ENCODE results near the gene SAMHD1. TPM values are rescaled to one million over a fixed set of nuclear protein-coding genes. Genes with fewer than 3 reads are reported as not detected.

The SAMHD1 gene
- total RNA-seq, 3 donors from 2014 or later, result 146 to 380 (median 311) TPM

Other genes with a start within 250 kb of the SAMHD1 start
- 10 to 100 TPM; 18.7 to 24.7 (median 22.9) TPM for gene NDRG3, start 205.6 kb downstream of the SAMHD1 start, total RNA-seq
- gene DSN1, start 177.9 kb downstream of the SAMHD1 start, total RNA-seq, result 10 to 100 TPM in 2 of 3 donors, 1 to 10 TPM in 1; 6.9 to 13.1 (median 11.9) TPM
- gene TLDC2, start 75.6 kb downstream of the SAMHD1 start, total RNA-seq, result 1 to 10 TPM in 1 of 3 donors, not detected in 2; 1.1 TPM
- 10 to 100 TPM in 2 of 3 donors, 1 to 10 TPM in 1; 4.6 to 10.8 (median 10.4) TPM for gene RBL1, start 144.3 kb upstream of the SAMHD1 start, total RNA-seq
- 100 to 1,000 TPM; 108 to 161 (median 154) TPM for gene RPN2, start 227.6 kb upstream of the SAMHD1 start, total RNA-seq
- gene MROH8, start 227.8 kb upstream of the SAMHD1 start, total RNA-seq, result 1 to 10 TPM; 2.0 to 8.3 (median 2.8) TPM